K562 (cell line): ENCODE results near the gene TAS1R3. TPM values are rescaled to one million over a fixed set of nuclear protein-coding genes. Genes with fewer than 3 reads are reported as not detected.
A peak's percentile ranks its signal among the peaks of the same experiment; 100 is the strongest.

Experiments
- ATAC-seq: fragments of 200-7000 bp; cut with Tn5 transposase; 3 replicates; pipeline ENCODE4 v1.9.1; 2020; ENCODE audit warnings: moderate library complexity
- BruUV-seq: library from RNA; stranded (reverse); fragments of 400-500 nt; replicated peaks from 2 replicates; lab custom pipeline; 2021; lab: Mats Ljungman, UMichigan
- CTCF ChIA-PET: fragments of 300-600 bp; formaldehyde crosslinking; extraction: SDS; loops from one replicate; lab custom pipeline; 2021; ENCODE audit warnings: low intra/inter-chr PET ratio; lab: Yijun Ruan, JAX
- POLR2A ChIA-PET: fragments of 300-600, 350-650 bp; sonication (Branson Sonifier 250); formaldehyde crosslinking; extraction: SDS; loops from one replicate; lab custom pipeline; 2021; ENCODE audit warnings: antibody characterized with exemption, inconsistent platforms; lab: Yijun Ruan, JAX
- DNase-seq, 4 experiments: peaks; one replicate each; pipeline versions ENCODE4 v3.0.0 to v3.0.0-alpha.2; 2011 to 2018; ENCODE audit warnings: low spot score in 3 of 4, mixed read lengths in 3 of 4; ENCODE audit errors: extremely low read depth in 1 of 4
- FAIRE-seq: peaks from 2 replicates; lab custom pipeline; 2011; peaks lifted over from hg19 to GRCh38; lab: Jason Lieb, UNC
- H2AFZ ChIP-seq: 2 replicates; pipeline ENCODE4 v1.6.0; 2011; ENCODE audit warnings: low read depth, low read length, control low read depth, inconsistent platforms
- H3K27ac ChIP-seq: fragments of 200-600 bp; 3 replicates; pipeline ENCODE4 v1.8.0; 2011; ENCODE audit warnings: low read depth, mild to moderate bottlenecking, control low read depth, inconsistent platforms, low read length, moderate library complexity, mixed read lengths; ENCODE audit errors: extremely low read depth
- H3K27me3 ChIP-seq, 2 experiments: fragments of 300-600 bp in 1 of 2; 2 replicates in 1 of 2; 3 replicates in 1 of 2; pipeline versions ENCODE4 v1.6.0 to v1.8.0; 2011; ENCODE audit warnings: inconsistent platforms in 2 of 2, low read length in 2 of 2, mild to moderate bottlenecking in 1 of 2, mixed read lengths in 1 of 2, moderate library complexity in 1 of 2; ENCODE audit not compliant: control insufficient read depth in 2 of 2, insufficient read depth in 2 of 2
- H3K36me3 ChIP-seq: fragments of 300-600 bp; 3 replicates; pipeline ENCODE4 v1.8.0; 2011; ENCODE audit warnings: mild to moderate bottlenecking, low read length, inconsistent platforms; ENCODE audit not compliant: control insufficient read depth, insufficient read depth
- H3K4me1 ChIP-seq, 2 experiments: fragments of 200-600 bp in 1 of 2; replicated peaks in 1 of 2; 2 replicates in 1 of 2; 3 replicates in 1 of 2; pipeline versions ENCODE4 v1.5.1 to v1.8.0; 2011; ENCODE audit warnings: inconsistent platforms in 2 of 2, low read length in 2 of 2, mild to moderate bottlenecking in 1 of 2, mixed read lengths in 1 of 2, moderate library complexity in 1 of 2; ENCODE audit not compliant: control insufficient read depth in 2 of 2, insufficient read depth in 2 of 2
- H3K4me2 ChIP-seq: 2 replicates; pipeline ENCODE4 v1.6.1; 2011; ENCODE audit warnings: low read length, control low read depth, inconsistent platforms, mixed read lengths; ENCODE audit not compliant: insufficient read depth
- H3K4me3 ChIP-seq: fragments of 200-600 bp; sonication (generic), shearing (Covaris generic); 2 replicates; pipeline ENCODE4 v1.5.1; 2016; ENCODE audit warnings: control low read depth, inconsistent platforms
- H3K79me2 ChIP-seq: fragments of 200-600 bp; 3 replicates; pipeline ENCODE4 v1.8.0; 2011; ENCODE audit warnings: low read length, inconsistent platforms; ENCODE audit not compliant: control insufficient read depth, insufficient read depth
- H3K9ac ChIP-seq, 2 experiments: 2 replicates each; pipeline versions ENCODE4 v1.6.0 to v1.6.1; 2011; ENCODE audit warnings: low read depth in 2 of 2, low read length in 2 of 2, control low read depth in 1 of 2, inconsistent platforms in 1 of 2, mild to moderate bottlenecking in 1 of 2, mixed read lengths in 1 of 2; ENCODE audit not compliant: insufficient read depth in 1 of 2
- H3K9me1 ChIP-seq: one replicate; pipeline ENCODE4 v1.6.0; 2011; ENCODE audit warnings: inconsistent platforms, mild to moderate bottlenecking, low read length, moderate library complexity; ENCODE audit not compliant: control insufficient read depth, insufficient read depth
- H3K9me3 ChIP-seq: replicated peaks from 2 replicates; pipeline ENCODE4 v1.5.1; 2011; ENCODE audit warnings: low read depth, low read length, inconsistent platforms; ENCODE audit not compliant: control insufficient read depth, insufficient read depth
- H4K20me1 ChIP-seq: replicated peaks from 2 replicates; pipeline ENCODE4 v1.6.1; 2011; ENCODE audit warnings: low read length, inconsistent platforms, mixed read lengths; ENCODE audit not compliant: control insufficient read depth, insufficient read depth
- ARID1B ChIP-seq: fragments of 450-650 bp; IDR thresholded peaks from 2 replicates; pipeline ENCODE4 v1.6.1; 2016; ENCODE audit warnings: antibody characterized with exemption, mild to moderate bottlenecking, inconsistent platforms
- CBFB ChIP-seq: sonication (generic); formaldehyde crosslinking; IDR thresholded peaks from 2 replicates; pipeline ENCODE4 v1.4.0; 2020; ENCODE audit warnings: mild to moderate bottlenecking, missing genetic modification reagents
- HDAC3 ChIP-seq: fragments of 450-650 bp; IDR thresholded peaks from 2 replicates; pipeline ENCODE4 v1.6.1; 2018; ENCODE audit warnings: borderline replicate concordance, mild to moderate bottlenecking, moderate library complexity; ENCODE audit not compliant: partially characterized antibody
- NR3C1 ChIP-seq: sonication (generic); formaldehyde crosslinking; IDR thresholded peaks from 2 replicates; pipeline ENCODE4 v1.8.1; 2022; ENCODE audit warnings: missing genetic modification reagents
- POLR2G ChIP-seq: fragments of 200-400 bp; formaldehyde crosslinking; IDR thresholded peaks from 2 replicates; pipeline ENCODE4 v1.6.1; 2017; ENCODE audit warnings: low read depth, mild to moderate bottlenecking, antibody characterized with exemption, low read length, moderate library complexity
- RBFOX2 ChIP-seq: fragments of 200-400 bp; formaldehyde crosslinking; IDR thresholded peaks from 2 replicates; pipeline ENCODE4 v1.6.1; 2017; ENCODE audit warnings: low read depth, mild to moderate bottlenecking, low read length, moderate library complexity
- RFX7 ChIP-seq: fragments of 250-450 bp; sonication (Bioruptor Pico); IDR thresholded peaks from 2 replicates; pipeline ENCODE4 v1.5.1; 2021; ENCODE audit warnings: mild to moderate bottlenecking
- XRCC4 ChIP-seq: IDR thresholded peaks from one replicate; pipeline ENCODE4 v1.6.1; 2011; ENCODE audit not compliant: insufficient read depth, insufficient read length; ENCODE audit errors: extremely low read depth
- WGBS: fragments of 100-300 bp; shearing (Covaris generic); methylation state at CpG from one replicate; pipeline ENCODE4 v1.1.6; 2016; ENCODE audit warnings: low coverage, mixed read lengths; ENCODE audit not compliant: insufficient coverage; ENCODE audit errors: missing lambda C conversion rate; 5-methylcytosine and 5-hydroxymethylcytosine counted together
- in situ Hi-C: fragments of 300-500 bp; cut with MboI; formaldehyde crosslinking; loops from 4 replicates; pipeline ENCODE4 v1.15.0; 2018; ENCODE audit warnings: inconsistent platforms, mixed read lengths
- intact Hi-C: fragments of 100-400 bp; cut with micrococcal nuclease; formaldehyde crosslinking; loops from 2 replicates; pipeline ENCODE4 v1.14.2; 2022
- polyA plus RNA-seq, 8 experiments: library from polyadenylated mRNA; depleted of rRNA in 4 of 8; stranded (reverse) in 5 of 8; unstranded in 3 of 8; fragments of >200 nt; fragmentation: Nextera tagmentation in 2 of 8; fragmentation: Illumina TruSeq in 1 of 8; extraction: Ambion mirVana in 2 of 8; extraction: Trizol in 1 of 8; gene quantifications; 2 replicates each; pipeline versions ENCODE4 v1.2.1 to v1.2.3, GENCODE V29; 2011 to 2014; ENCODE audit warnings: inconsistent platforms in 1 of 8, missing spikeins in 1 of 8
- total RNA-seq, 7 experiments: library from RNA; depleted of rRNA in 6 of 7; stranded (reverse); fragments of >200 nt in 6 of 7; fragmentation: Illumina TruSeq in 2 of 7; extraction: Trizol in 2 of 7; gene quantifications; 2 replicates each; pipeline versions ENCODE4 v1.2.1 to v1.2.3, GENCODE V29; 2011 to 2021; ENCODE audit warnings: low replicate concordance in 1 of 7

Gene TAS1R3
- total and polyA plus RNA-seq, 9 of the 15 experiments (the other 6 are each of a cell fraction or from before 2014, with no cell fraction given), result 0.07 to 0.13 TPM; not detected in 7

DNA sequence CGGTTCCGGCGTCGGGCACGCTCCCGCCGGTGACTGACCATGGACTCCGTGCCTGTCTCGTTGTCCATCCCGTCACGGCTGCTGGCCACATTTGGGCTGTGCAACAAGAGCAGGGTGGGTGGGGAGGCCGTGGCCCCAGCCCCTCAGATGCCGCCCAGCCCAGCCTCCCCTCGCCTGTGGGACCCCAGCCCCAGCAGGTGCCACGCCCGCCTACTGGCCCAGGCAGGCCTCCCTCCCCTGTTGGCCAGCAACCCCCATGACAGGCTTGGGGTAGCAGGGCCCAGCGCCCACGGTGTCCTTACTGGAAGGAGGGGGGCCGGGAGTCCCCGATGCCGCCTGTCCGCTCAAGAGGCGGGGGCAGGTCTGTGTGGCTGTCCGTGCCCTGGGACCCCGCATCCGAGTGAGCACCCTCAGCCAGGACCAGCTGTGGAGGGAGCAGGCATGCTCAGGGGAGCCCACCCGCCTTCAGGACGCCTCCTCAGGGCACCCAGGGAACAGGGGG, 11.0 kb downstream of the TAS1R3 start:
- H3K27ac ChIP-seq, result no peak overlapping the region
- H3K27me3 ChIP-seq, result no peaks in the 10 kb centered on the region
- in situ Hi-C loops, result no loop called here
- H3K4me2 ChIP-seq, result no peak overlapping the region
- 100% methylated on average over 22 of the region's 28 CpGs for WGBS
- peaks cover 44% of the 10 kb centered on the region; the same call in 1 of the 2 replicates for H4K20me1 ChIP-seq
- no TSS peak for BruUV-seq
- H3K4me3 ChIP-seq, result no peak overlapping the region
- no peak for TF ChIP-seq NR3C1
- no peak for TF ChIP-seq XRCC4
- no peak for TF ChIP-seq RFX7 (CRISPR knock-in tag)
- peak; percentile 42; the same call in 1 of the 2 replicates for TF ChIP-seq POLR2G
- TF ChIP-seq RBFOX2, result peak; percentile 50
- no peak for TF ChIP-seq CBFB
- no peak for TF ChIP-seq HDAC3
- no peak for TF ChIP-seq ARID1B
- ATAC-seq (no peak), DNase-seq (no peak), FAIRE-seq (no peak)
- peaks cover 9 to 88% of the 10 kb centered on the region in 2 experiments; a peak in 3 of 5 replicates for H3K4me1 ChIP-seq
- H3K36me3 ChIP-seq, result peaks cover 79% of the 10 kb centered on the region; the same call in 2 of the 3 replicates
- CTCF ChIA-PET, result no interaction called here
- H2AFZ ChIP-seq, result no peak overlapping the region
- POLR2A ChIA-PET, result interaction anchor here (1.0 kb wide), 1 partner anchor 10 kb away, joined by 4 read pairs; no protein-coding TSS in a partner anchor
- H3K9me1 ChIP-seq, result peaks cover 11% of the 10 kb centered on the region
- H3K9me3 ChIP-seq, result peaks cover 2% of the 10 kb centered on the region; the same call in 1 of the 2 replicates
- H3K79me2 ChIP-seq, result peaks cover 46% of the 10 kb centered on the region
- H3K9ac ChIP-seq, result no peak overlapping the region
- intact Hi-C loops, result no loop called here
